Esophagus muscularis mucosa (tissue), 4 donors: ENCODE measurements around the gene IDE.

Source experiments
- CTCF ChIP-seq, 3 experiments: fragments of 200-600 bp in 2 of 3; fragments of 450-650 bp in 1 of 3; sonication (generic) in 2 of 3; IDR thresholded peaks; one replicate each; pipeline ENCODE4 v1.5.1; 2017 to 2019; ENCODE audit warnings: antibody characterized with exemption in 3 of 3, mild to moderate bottlenecking in 2 of 3, moderate library complexity in 1 of 3
- EP300 ChIP-seq: sonication (generic); formaldehyde crosslinking; IDR thresholded peaks from one replicate; pipeline ENCODE4 v1.6.1; 2017; ENCODE audit warnings: antibody characterized with exemption
- POLR2AphosphoS5 ChIP-seq, 2 donors: sonication (generic); formaldehyde crosslinking; IDR thresholded peaks; one replicate each; pipeline ENCODE4 v1.6.1; 2017; ENCODE audit warnings: antibody characterized with exemption in 2 of 2

GRCh38 chr10:92604841-92605240 lies 30.9 kb upstream of the IDE start:
- TF ChIP-seq POLR2AphosphoS5 (IDR thresholded peaks at IDR 0.05) (no peak), CTCF (IDR thresholded peaks at IDR 0.05) (no peak), EP300 (no peak)
